ENCODE measurements around the gene COBL.

Gene COBL

GRCh38 chr7:51186531-51186930 lies 130.1 kb downstream of the COBL start:
- WGBS, 2 donors (ENCODE audit: extremely low coverage in 2 of 2, insufficient read length in 2 of 2, insufficient replicate concordance in 1 of 2), result no CpG with 5 or more reads among the region's 5 CpGs
- Histone ChIP-seq H2BK12ac (ENCODE audit: low read length) (no peak overlapping the region), H3K4me2 (ENCODE audit: insufficient read depth, low read length, poor library complexity, severe bottlenecking) (no peak overlapping the region), H2BK120ac (ENCODE audit: low read depth, low read length) (no peak overlapping the region), H3K9me3 (replicated peaks in 1 of 2; ENCODE audit: control insufficient read depth in 2 of 2, insufficient read depth in 1 of 2, low read depth in 1 of 2, low read length in 2 of 2) (no peaks in the 10 kb centered on the region), H3K4me3 (ENCODE audit: low read length in 2 of 2) (no peak overlapping the region), H4K91ac (ENCODE audit: low read depth, low read length, poor library complexity) (no peak overlapping the region), H3K4ac (ENCODE audit: low read length) (no peak overlapping the region), H2AK5ac (ENCODE audit: low read depth, low read length) (no peak overlapping the region), H2BK15ac (ENCODE audit: low read length) (no peak overlapping the region), H3K4me1 (ENCODE audit: control insufficient read depth in 2 of 2, insufficient read depth in 1 of 2, low read depth in 1 of 2, low read length in 2 of 2) (peaks cover 0 to 2% of the 10 kb centered on the region in 2 donors), H3K23ac (ENCODE audit: low read depth, low read length, poor library complexity) (no peak overlapping the region), H3K9ac (ENCODE audit: low read depth, low read length, poor library complexity) (no peak overlapping the region), H3K27ac (replicated peaks; ENCODE audit: low read length) (no peak overlapping the region), H2AFZ (ENCODE audit: low read length) (no peak overlapping the region), H3K18ac (ENCODE audit: low read length) (no peak overlapping the region), H3K14ac (ENCODE audit: low read length) (no peak overlapping the region), H3K27me3 (ENCODE audit: control insufficient read depth in 3 of 3, insufficient read depth in 3 of 3, low read depth in 1 of 3, low read length in 3 of 3) (no peaks in the 10 kb centered on the region), H2BK5ac (ENCODE audit: low read length) (no peak overlapping the region), H3K79me1 (ENCODE audit: low read depth, low read length) (no peaks in the 10 kb centered on the region), H3K36me3 (replicated peaks in 1 of 2; ENCODE audit: control insufficient read depth in 2 of 2, insufficient read depth in 2 of 2, low read length in 2 of 2) (no peaks in the 10 kb centered on the region), H4K8ac (ENCODE audit: low read depth, low read length) (no peak overlapping the region)
- no peak for DNase-seq (ENCODE audit: low spot score)

GRCh38 chr7:51182636-51183166 lies 133.9 kb downstream of the COBL start:
- no peak overlapping the region for H2BK120ac ChIP-seq (ENCODE audit: low read depth, low read length)
- no peaks in the 10 kb centered on the region for H3K36me3 ChIP-seq (replicated peaks in 1 of 2; ENCODE audit: control insufficient read depth in 2 of 2, insufficient read depth in 2 of 2, low read length in 2 of 2)
- no peak overlapping the region for H3K23ac ChIP-seq (ENCODE audit: low read depth, low read length, poor library complexity)
- peaks cover 0 to 2% of the 10 kb centered on the region in 2 donors for H3K4me1 ChIP-seq (ENCODE audit: control insufficient read depth in 2 of 2, insufficient read depth in 1 of 2, low read depth in 1 of 2, low read length in 2 of 2)
- H4K91ac ChIP-seq (ENCODE audit: low read depth, low read length, poor library complexity), result no peak overlapping the region
- no peak overlapping the region for H3K18ac ChIP-seq (ENCODE audit: low read length)
- no peaks in the 10 kb centered on the region for H3K9me3 ChIP-seq (replicated peaks in 1 of 2; ENCODE audit: control insufficient read depth in 2 of 2, insufficient read depth in 1 of 2, low read depth in 1 of 2, low read length in 2 of 2)
- H3K4me3 ChIP-seq (ENCODE audit: low read length in 2 of 2), result no peak overlapping the region
- no peaks in the 10 kb centered on the region for H3K79me1 ChIP-seq (ENCODE audit: low read depth, low read length)
- no peak for DNase-seq (ENCODE audit: low spot score)
- no peak overlapping the region for H3K14ac ChIP-seq (ENCODE audit: low read length)
- no peaks in the 10 kb centered on the region for H3K27me3 ChIP-seq (ENCODE audit: control insufficient read depth in 3 of 3, insufficient read depth in 3 of 3, low read depth in 1 of 3, low read length in 3 of 3)
- H4K8ac ChIP-seq (ENCODE audit: low read depth, low read length), result no peak overlapping the region
- no peak overlapping the region for H3K27ac ChIP-seq (replicated peaks; ENCODE audit: low read length)
- H2BK15ac ChIP-seq (ENCODE audit: low read length), result no peak overlapping the region
- H3K4me2 ChIP-seq (ENCODE audit: insufficient read depth, low read length, poor library complexity, severe bottlenecking), result no peak overlapping the region
- H2AK5ac ChIP-seq (ENCODE audit: low read depth, low read length), result no peak overlapping the region
- no peak overlapping the region for H2AFZ ChIP-seq (ENCODE audit: low read length)
- no peak overlapping the region for H2BK5ac ChIP-seq (ENCODE audit: low read length)
- no peak overlapping the region for H2BK12ac ChIP-seq (ENCODE audit: low read length)
- no peak overlapping the region for H3K9ac ChIP-seq (ENCODE audit: low read depth, low read length, poor library complexity)
- no CpG with 5 or more reads among the region's 6 CpGs for WGBS, 2 donors (ENCODE audit: extremely low coverage in 2 of 2, insufficient read length in 2 of 2, insufficient replicate concordance in 1 of 2)
- H3K4ac ChIP-seq (ENCODE audit: low read length), result no peak overlapping the region

GRCh38 chr7:51180092-51180491 lies 136.5 kb downstream of the COBL start:
- no CpG with 5 or more reads among the region's 4 CpGs for WGBS, 2 donors (ENCODE audit: extremely low coverage in 2 of 2, insufficient read length in 2 of 2, insufficient replicate concordance in 1 of 2)
- no peak overlapping the region for H2BK5ac ChIP-seq (ENCODE audit: low read length)

GRCh38 chr7:51175992-51176388 lies 140.6 kb downstream of the COBL start:
- H3K36me3 ChIP-seq (replicated peaks in 1 of 2; ENCODE audit: control insufficient read depth in 2 of 2, insufficient read depth in 2 of 2, low read length in 2 of 2), result no peaks in the 10 kb centered on the region
- H3K14ac ChIP-seq (ENCODE audit: low read length), result no peak overlapping the region
- no peak overlapping the region for H4K8ac ChIP-seq (ENCODE audit: low read depth, low read length)
- H3K4me1 ChIP-seq (ENCODE audit: control insufficient read depth in 2 of 2, insufficient read depth in 1 of 2, low read depth in 1 of 2, low read length in 2 of 2), result peaks cover 0 to 3% of the 10 kb centered on the region in 2 donors
- H2BK12ac ChIP-seq (ENCODE audit: low read length), result no peak overlapping the region
- H3K18ac ChIP-seq (ENCODE audit: low read length), result no peak overlapping the region
- no peak overlapping the region for H4K91ac ChIP-seq (ENCODE audit: low read depth, low read length, poor library complexity)
- H2BK15ac ChIP-seq (ENCODE audit: low read length), result no peak overlapping the region
- H2AFZ ChIP-seq (ENCODE audit: low read length), result no peak overlapping the region
- no peak overlapping the region for H3K4me3 ChIP-seq (ENCODE audit: low read length in 2 of 2)
- no peak overlapping the region for H3K23ac ChIP-seq (ENCODE audit: low read depth, low read length, poor library complexity)
- no peak overlapping the region for H2AK5ac ChIP-seq (ENCODE audit: low read depth, low read length)
- no peaks in the 10 kb centered on the region for H3K79me1 ChIP-seq (ENCODE audit: low read depth, low read length)
- H3K9ac ChIP-seq (ENCODE audit: low read depth, low read length, poor library complexity), result no peak overlapping the region
- no peak overlapping the region for H2BK120ac ChIP-seq (ENCODE audit: low read depth, low read length)
- no peak for DNase-seq (ENCODE audit: low spot score)
- no peak overlapping the region for H3K4ac ChIP-seq (ENCODE audit: low read length)
- H2BK5ac ChIP-seq (ENCODE audit: low read length), result no peak overlapping the region
- H3K9me3 ChIP-seq (replicated peaks in 1 of 2; ENCODE audit: control insufficient read depth in 2 of 2, insufficient read depth in 1 of 2, low read depth in 1 of 2, low read length in 2 of 2), result no peaks in the 10 kb centered on the region
- WGBS, 2 donors (ENCODE audit: extremely low coverage in 2 of 2, insufficient read length in 2 of 2, insufficient replicate concordance in 1 of 2), result no CpG with 5 or more reads among the region's 3 CpGs
- no peaks in the 10 kb centered on the region for H3K27me3 ChIP-seq (ENCODE audit: control insufficient read depth in 3 of 3, insufficient read depth in 3 of 3, low read depth in 1 of 3, low read length in 3 of 3)
- H3K4me2 ChIP-seq (ENCODE audit: insufficient read depth, low read length, poor library complexity, severe bottlenecking), result no peak overlapping the region
- H3K27ac ChIP-seq (replicated peaks; ENCODE audit: low read length), result no peak overlapping the region

More at GRCh38 chr7:51180092-51180491, 136.5 kb downstream of the COBL start:
- H3K4ac ChIP-seq (ENCODE audit: low read length), result no peak overlapping the region
- no peaks in the 10 kb centered on the region for H3K79me1 ChIP-seq (ENCODE audit: low read depth, low read length)
- no peak overlapping the region for H3K27ac ChIP-seq (replicated peaks; ENCODE audit: low read length)
- H4K8ac ChIP-seq (ENCODE audit: low read depth, low read length), result no peak overlapping the region
- H2AK5ac ChIP-seq (ENCODE audit: low read depth, low read length), result no peak overlapping the region
- H3K4me1 ChIP-seq (ENCODE audit: control insufficient read depth in 2 of 2, insufficient read depth in 1 of 2, low read depth in 1 of 2, low read length in 2 of 2), result peaks cover 0 to 4% of the 10 kb centered on the region in 2 donors
- no peak overlapping the region for H2BK120ac ChIP-seq (ENCODE audit: low read depth, low read length)
- DNase-seq (ENCODE audit: low spot score), result no peak
- H3K9me3 ChIP-seq (replicated peaks in 1 of 2; ENCODE audit: control insufficient read depth in 2 of 2, insufficient read depth in 1 of 2, low read depth in 1 of 2, low read length in 2 of 2), result no peaks in the 10 kb centered on the region
- no peak overlapping the region for H3K4me2 ChIP-seq (ENCODE audit: insufficient read depth, low read length, poor library complexity, severe bottlenecking)
- no peak overlapping the region for H2BK15ac ChIP-seq (ENCODE audit: low read length)
- H3K9ac ChIP-seq (ENCODE audit: low read depth, low read length, poor library complexity), result no peak overlapping the region
- no peak overlapping the region for H3K23ac ChIP-seq (ENCODE audit: low read depth, low read length, poor library complexity)
- H3K18ac ChIP-seq (ENCODE audit: low read length), result no peak overlapping the region
- H3K36me3 ChIP-seq (replicated peaks in 1 of 2; ENCODE audit: control insufficient read depth in 2 of 2, insufficient read depth in 2 of 2, low read length in 2 of 2), result no peaks in the 10 kb centered on the region
- H3K4me3 ChIP-seq (ENCODE audit: low read length in 2 of 2), result no peak overlapping the region
- H3K14ac ChIP-seq (ENCODE audit: low read length), result no peak overlapping the region
- no peak overlapping the region for H2AFZ ChIP-seq (ENCODE audit: low read length)
- H3K27me3 ChIP-seq (ENCODE audit: control insufficient read depth in 3 of 3, insufficient read depth in 3 of 3, low read depth in 1 of 3, low read length in 3 of 3), result no peaks in the 10 kb centered on the region
- H4K91ac ChIP-seq (ENCODE audit: low read depth, low read length, poor library complexity), result no peak overlapping the region
- H2BK12ac ChIP-seq (ENCODE audit: low read length), result no peak overlapping the region
